Measurements from ENCODE around the gene NUP62.

Gene NUP62

GRCh38 chr19:49910179-49910578 lies 19.1 kb downstream of the NUP62 start:
- Histone ChIP-seq H3K4me3 (ENCODE audit: low read length) (no peak overlapping the region), H3K27ac (ENCODE audit: low read length) (no peak overlapping the region), H3K4me1 (ENCODE audit: control insufficient read depth, low read depth, low read length) (peaks cover 3% of the 10 kb centered on the region), H3K36me3 (ENCODE audit: control insufficient read depth, low read depth, low read length) (peaks cover 50% of the 10 kb centered on the region), H3K27me3 (ENCODE audit: control insufficient read depth, insufficient read depth, low read length) (no peaks in the 10 kb centered on the region), H3K9me3 (ENCODE audit: control insufficient read depth, low read depth, low read length) (no peaks in the 10 kb centered on the region), H3K9ac (ENCODE audit: low read length) (no peak overlapping the region)

- no peak overlapping the region for H3K4me3 ChIP-seq (ENCODE audit: low read length)
- peaks cover 42% of the 10 kb centered on the region for H3K36me3 ChIP-seq (ENCODE audit: control insufficient read depth, low read depth, low read length)
- H3K9me3 ChIP-seq (ENCODE audit: control insufficient read depth, low read depth, low read length), result no peaks in the 10 kb centered on the region
- no peak overlapping the region for H3K9ac ChIP-seq (ENCODE audit: low read length)
- H3K27me3 ChIP-seq (ENCODE audit: control insufficient read depth, insufficient read depth, low read length), result no peaks in the 10 kb centered on the region
- no peak overlapping the region for H3K27ac ChIP-seq (ENCODE audit: low read length)
- peaks cover 3% of the 10 kb centered on the region for H3K4me1 ChIP-seq (ENCODE audit: control insufficient read depth, low read depth, low read length)
Observed at GRCh38 chr19:49908480-49909420, 20.6 kb downstream of the NUP62 start.

- no peak overlapping the region for H3K9ac ChIP-seq (ENCODE audit: low read length)
- peaks cover 35% of the 10 kb centered on the region for H3K36me3 ChIP-seq (ENCODE audit: control insufficient read depth, low read depth, low read length)
- H3K4me3 ChIP-seq (ENCODE audit: low read length), result no peak overlapping the region
- H3K9me3 ChIP-seq (ENCODE audit: control insufficient read depth, low read depth, low read length), result no peaks in the 10 kb centered on the region
- H3K4me1 ChIP-seq (ENCODE audit: control insufficient read depth, low read depth, low read length), result peaks cover 3% of the 10 kb centered on the region
- no peaks in the 10 kb centered on the region for H3K27me3 ChIP-seq (ENCODE audit: control insufficient read depth, insufficient read depth, low read length)
- no peak overlapping the region for H3K27ac ChIP-seq (ENCODE audit: low read length)
Observed at GRCh38 chr19:49907745-49908446, 21.4 kb downstream of the NUP62 start.

GRCh38 chr19:49906879-49907564 lies 22.3 kb downstream of the NUP62 start:
- Histone ChIP-seq H3K27ac (ENCODE audit: low read length) (no peak overlapping the region), H3K4me3 (ENCODE audit: low read length) (no peak overlapping the region)

GRCh38 chr19:49904136-49904535 lies 25.2 kb downstream of the NUP62 start:
- H3K9ac ChIP-seq (ENCODE audit: low read length), result no peak overlapping the region
- H3K27ac ChIP-seq (ENCODE audit: low read length), result no peak overlapping the region
- H3K9me3 ChIP-seq (ENCODE audit: control insufficient read depth, low read depth, low read length), result no peaks in the 10 kb centered on the region
- H3K36me3 ChIP-seq (ENCODE audit: control insufficient read depth, low read depth, low read length), result peaks cover 19% of the 10 kb centered on the region
- peaks cover 3% of the 10 kb centered on the region for H3K4me1 ChIP-seq (ENCODE audit: control insufficient read depth, low read depth, low read length)
- H3K27me3 ChIP-seq (ENCODE audit: control insufficient read depth, insufficient read depth, low read length), result no peaks in the 10 kb centered on the region
- no peak overlapping the region for H3K4me3 ChIP-seq (ENCODE audit: low read length)

More at GRCh38 chr19:49906879-49907564, 22.3 kb downstream of the NUP62 start:
- peaks cover 29% of the 10 kb centered on the region for H3K36me3 ChIP-seq (ENCODE audit: control insufficient read depth, low read depth, low read length)
- no peak overlapping the region for H3K9ac ChIP-seq (ENCODE audit: low read length)
- H3K9me3 ChIP-seq (ENCODE audit: control insufficient read depth, low read depth, low read length), result no peaks in the 10 kb centered on the region
- no peaks in the 10 kb centered on the region for H3K27me3 ChIP-seq (ENCODE audit: control insufficient read depth, insufficient read depth, low read length)
- peaks cover 3% of the 10 kb centered on the region for H3K4me1 ChIP-seq (ENCODE audit: control insufficient read depth, low read depth, low read length)

GRCh38 chr19:49896863-49897621 lies 32.3 kb downstream of the NUP62 start, which contains the start of gene IL4I1:
TSS of gene IL4I1 (minus strand) at chr19:49896887. CDS start at chr19:49896160, 727 bp downstream.
- no peak within 1 kb of the TSS for H3K9ac ChIP-seq (ENCODE audit: low read length)
- no peak within 1 kb of the TSS for H3K27ac ChIP-seq (ENCODE audit: low read length)

GRCh38 chr19:49895566-49896297 lies 33.6 kb downstream of the NUP62 start:
- H3K27me3 ChIP-seq (ENCODE audit: control insufficient read depth, insufficient read depth, low read length), result peaks cover 3% of the 10 kb centered on the region
- H3K27ac ChIP-seq (ENCODE audit: low read length), result no peak overlapping the region
- H3K4me1 ChIP-seq (ENCODE audit: control insufficient read depth, low read depth, low read length), result peaks cover 4% of the 10 kb centered on the region
- no peaks in the 10 kb centered on the region for H3K36me3 ChIP-seq (ENCODE audit: control insufficient read depth, low read depth, low read length)
- H3K9me3 ChIP-seq (ENCODE audit: control insufficient read depth, low read depth, low read length), result no peaks in the 10 kb centered on the region
- no peak overlapping the region for H3K4me3 ChIP-seq (ENCODE audit: low read length)
- no peak overlapping the region for H3K9ac ChIP-seq (ENCODE audit: low read length)

More at GRCh38 chr19:49896863-49897621, 32.3 kb downstream of the NUP62 start, which contains the start of gene IL4I1:
- Histone ChIP-seq H3K4me3 (ENCODE audit: low read length) (no peak within 1 kb of the TSS), H3K9me3 (ENCODE audit: control insufficient read depth, low read depth, low read length) (no peaks in the 10 kb centered on the region), H3K36me3 (ENCODE audit: control insufficient read depth, low read depth, low read length) (no peaks in the 10 kb centered on the region), H3K27me3 (ENCODE audit: control insufficient read depth, insufficient read depth, low read length) (no peaks in the 10 kb centered on the region), H3K4me1 (ENCODE audit: control insufficient read depth, low read depth, low read length) (no peaks in the 10 kb centered on the region)

GRCh38 chr19:49894879-49895565 lies 34.3 kb downstream of the NUP62 start:
- no peak overlapping the region for H3K9ac ChIP-seq (ENCODE audit: low read length)
- H3K4me1 ChIP-seq (ENCODE audit: control insufficient read depth, low read depth, low read length), result peaks cover 4% of the 10 kb centered on the region
- H3K27me3 ChIP-seq (ENCODE audit: control insufficient read depth, insufficient read depth, low read length), result peaks cover 3% of the 10 kb centered on the region
- H3K36me3 ChIP-seq (ENCODE audit: control insufficient read depth, low read depth, low read length), result no peaks in the 10 kb centered on the region
- H3K9me3 ChIP-seq (ENCODE audit: control insufficient read depth, low read depth, low read length), result no peaks in the 10 kb centered on the region
- H3K4me3 ChIP-seq (ENCODE audit: low read length), result no peak overlapping the region
- no peak overlapping the region for H3K27ac ChIP-seq (ENCODE audit: low read length)

GRCh38 chr19:49894011-49894664 lies 35.2 kb downstream of the NUP62 start:
- Histone ChIP-seq H3K9ac (ENCODE audit: low read length) (no peak overlapping the region), H3K9me3 (ENCODE audit: control insufficient read depth, low read depth, low read length) (no peaks in the 10 kb centered on the region), H3K4me3 (ENCODE audit: low read length) (no peak overlapping the region), H3K4me1 (ENCODE audit: control insufficient read depth, low read depth, low read length) (peaks cover 4% of the 10 kb centered on the region), H3K36me3 (ENCODE audit: control insufficient read depth, low read depth, low read length) (no peaks in the 10 kb centered on the region), H3K27me3 (ENCODE audit: control insufficient read depth, insufficient read depth, low read length) (peaks cover 9% of the 10 kb centered on the region), H3K27ac (ENCODE audit: low read length) (no peak overlapping the region)

- Histone ChIP-seq H3K9me3 (ENCODE audit: control insufficient read depth, low read depth, low read length) (no peaks in the 10 kb centered on the region), H3K27me3 (ENCODE audit: control insufficient read depth, insufficient read depth, low read length) (peaks cover 9% of the 10 kb centered on the region), H3K27ac (ENCODE audit: low read length) (no peak overlapping the region), H3K4me3 (ENCODE audit: low read length) (no peak overlapping the region), H3K4me1 (ENCODE audit: control insufficient read depth, low read depth, low read length) (peaks cover 4% of the 10 kb centered on the region), H3K36me3 (ENCODE audit: control insufficient read depth, low read depth, low read length) (no peaks in the 10 kb centered on the region), H3K9ac (ENCODE audit: low read length) (no peak overlapping the region)
Observed at GRCh38 chr19:49892716-49893115, 36.6 kb downstream of the NUP62 start.
